ENCODE data around the gene TOX2.

- no peak for TF ChIP-seq CTCF (conservative IDR thresholded peaks at IDR 0.05; ENCODE audit: low read depth, low read length)
- TF ChIP-seq EZH2 (IDR thresholded peaks at IDR 0.05; ENCODE audit: low read length, unreplicated experiment), result no peak
Observed at GRCh38 chr20:43984587-43984986, 69.9 kb downstream of the TOX2 start.

Measured in PC-3 (cell line).